Stimulated activated naive CD8-positive, alpha-beta T cell treated with anti-CD3 and anti-CD28 coated beads, Interleukin-15, Interleukin-2, amounts not matched to agents 100 U/mL and 50 U/mL, for 24 hours (primary cell): ENCODE data around the gene ARPC3.
"Not testable (repeated sequence)": the region's sequence is repeated elsewhere in the genome, so short reads cannot be mapped to it uniquely, and the experiment has no call there.

Experiments
- ATAC-seq: fragments of 150-1000 bp; cut with Tn5 transposase; one replicate; pipeline ENCODE4 v1.10.0; 2021
- DNase-seq: peaks from one replicate; pipeline ENCODE4 v3.0.0; 2021

ARPC3 gene

DNA sequence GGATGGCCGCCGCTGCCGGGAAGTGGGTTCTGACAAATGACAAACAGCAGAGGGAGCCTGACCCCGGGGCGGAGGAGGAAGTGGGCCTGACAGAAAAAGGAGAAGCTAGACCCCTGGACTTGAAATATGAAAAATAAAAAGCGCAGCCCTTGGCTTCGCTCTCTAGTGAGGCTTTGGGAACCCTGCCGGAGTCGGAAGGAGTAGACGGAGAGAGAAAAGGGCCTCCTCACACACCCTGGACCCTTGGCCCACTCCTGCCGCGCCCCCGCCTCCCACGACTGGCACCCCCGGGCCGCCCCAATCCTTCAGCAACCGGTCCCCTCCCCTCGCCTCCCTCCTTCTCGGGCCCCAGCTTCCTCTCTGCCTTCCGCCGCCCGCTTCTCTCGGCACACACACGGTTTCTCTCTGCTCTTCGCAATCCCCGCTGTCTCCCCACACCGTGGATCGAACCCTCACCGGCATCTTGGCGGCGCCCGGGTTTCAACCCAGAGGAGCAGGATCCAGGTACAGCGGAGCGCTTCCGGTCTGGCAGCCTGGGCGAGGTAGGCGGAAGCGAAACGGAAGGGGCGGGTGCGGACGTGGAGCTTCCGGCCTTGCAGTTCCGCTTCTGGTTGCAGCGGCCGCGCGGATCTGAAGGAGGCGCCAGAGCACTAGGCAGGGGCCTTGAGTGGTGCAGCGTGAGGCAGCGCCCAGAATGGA is at the start of gene ARPC3:
Gene ARPC3, minus strand, starts transcription at position 539 of the 699 bp plus-strand sequence. Its CDS starts 77 bp downstream, at position 462.
- ATAC-seq = peak; percentile 99

GRCh38 chr12:110498984-110499706 is 49.0 kb upstream of the ARPC3 start:
- ATAC-seq (no peak), DNase-seq (no peak)

More for the DNA sequence above, at the start of gene ARPC3:
- DNase-seq = peak; percentile 96

- ATAC-seq = no peak
- no peak for DNase-seq
Observed at GRCh38 chr12:110475426-110475825, 25.3 kb upstream of the ARPC3 start.

GRCh38 chr12:110468214-110469048 is 18.3 kb upstream of the ARPC3 start, which contains the start of the genes FAM216A and GPN3:
FAM216A (plus strand) TSS chr12:110468845; CDS start chr12:110468876, 31 bp downstream.
GPN3 (minus strand) TSS chr12:110468257; CDS start chr12:110468203, 54 bp downstream.
- DNase-seq = peak; percentile 94
- ATAC-seq = peak; percentile 81

DNA sequence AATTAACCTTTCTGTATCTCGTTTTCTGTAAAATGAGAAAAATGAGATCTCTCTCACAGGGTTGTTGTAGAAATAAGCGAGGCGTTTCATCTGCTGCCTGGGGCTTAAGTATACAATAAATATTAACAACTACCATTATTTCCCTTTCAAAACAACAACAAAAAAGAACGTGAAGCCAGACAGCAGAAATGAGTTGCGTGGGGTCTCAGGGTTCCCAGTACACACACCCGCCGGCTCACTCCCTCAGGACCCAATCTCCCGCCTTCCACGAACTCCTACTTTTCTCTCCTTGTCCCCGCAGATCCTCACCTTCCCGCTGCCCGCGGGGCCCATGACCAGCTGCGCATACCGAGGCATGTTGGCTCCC is 17.7 kb upstream of the ARPC3 start:
- DNase-seq (no peak), ATAC-seq (no peak)

DNA sequence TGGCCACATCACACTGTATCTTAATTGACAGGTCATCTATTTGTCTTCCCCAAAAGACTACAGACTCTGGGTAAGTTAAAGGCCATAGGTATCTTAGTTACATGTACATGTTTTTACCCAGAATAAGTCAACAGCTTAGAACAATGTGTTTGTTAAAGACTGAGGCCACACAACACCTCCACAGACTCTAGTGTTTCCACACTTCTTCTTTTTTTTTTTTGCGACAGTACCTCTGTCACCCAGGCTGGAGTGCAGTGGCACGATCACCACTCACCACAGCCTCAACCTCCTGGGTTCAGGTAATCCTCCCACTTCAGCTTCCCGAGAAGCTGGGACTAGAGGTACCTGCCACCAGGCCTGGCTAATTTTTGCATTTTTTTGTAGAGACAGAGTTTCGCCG is 16.7 kb upstream of the ARPC3 start:
- ATAC-seq (no peak), DNase-seq (no peak)

DNA sequence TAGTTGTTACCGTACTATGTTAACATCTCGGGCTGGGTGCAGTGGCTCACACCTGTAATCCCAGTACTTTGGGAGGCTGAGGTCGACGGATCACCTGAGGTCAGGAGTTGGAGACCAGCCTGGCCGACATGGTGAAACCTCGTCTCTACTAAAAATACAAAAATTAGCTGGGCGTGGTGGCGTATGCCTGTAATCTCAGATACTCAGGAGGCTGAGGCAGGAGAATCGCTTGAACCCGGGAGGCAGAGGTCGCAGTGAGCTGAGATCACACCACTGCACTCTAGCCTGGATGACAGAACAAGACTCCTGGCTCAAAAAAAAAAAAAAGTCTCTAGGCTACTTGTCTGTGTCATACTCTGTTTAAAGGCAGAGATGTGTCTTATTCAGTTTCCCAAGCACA is 15.6 kb upstream of the ARPC3 start:
- DNase-seq, ATAC-seq: not testable (repeated sequence)

DNA sequence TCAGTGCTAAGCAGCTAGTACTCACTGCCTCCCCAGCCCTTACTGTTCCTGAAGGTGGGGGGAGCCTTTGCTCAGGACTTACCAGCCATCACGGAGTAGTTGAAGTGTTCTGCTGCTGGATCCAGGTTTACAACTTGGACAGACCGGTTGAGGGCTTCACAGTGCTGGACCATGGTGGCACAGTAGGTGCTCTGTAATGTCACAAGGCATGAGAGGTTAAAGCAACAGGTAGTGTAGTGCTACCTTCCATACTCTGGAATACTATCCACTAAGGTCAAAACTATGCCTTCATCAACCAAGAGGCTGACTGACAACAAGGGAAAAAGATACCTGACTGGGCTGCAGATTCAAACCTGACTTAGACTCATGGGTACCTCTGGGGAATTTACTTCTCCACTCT is 14.9 kb upstream of the ARPC3 start:
- no peak for DNase-seq
- no peak for ATAC-seq

DNA sequence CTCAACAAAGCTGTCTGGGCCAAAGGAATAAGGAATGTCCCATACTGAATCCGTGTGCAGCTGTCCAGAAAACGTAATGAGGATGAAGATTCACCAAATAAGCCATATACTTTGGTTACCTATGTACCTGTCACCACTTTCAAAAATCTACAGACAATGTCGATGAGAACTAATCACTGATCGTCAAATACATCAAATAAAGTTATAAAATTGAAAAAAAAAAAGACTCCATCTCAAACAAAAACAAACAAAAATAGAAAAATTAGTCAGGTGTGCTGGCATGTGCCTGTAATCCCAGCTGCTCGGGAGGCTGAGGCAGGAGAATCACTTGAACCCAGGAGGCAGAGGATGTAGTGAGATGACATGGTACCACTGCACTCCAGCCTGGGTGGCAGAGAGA is 11.1 kb upstream of the ARPC3 start:
- not testable (repeated sequence) for DNase-seq

GRCh38 chr12:110458756-110459155 is 8.6 kb upstream of the ARPC3 start:
- DNase-seq (no peak), ATAC-seq (no peak)

More for the DNA sequence above, 11.1 kb upstream of the ARPC3 start:
- not testable (repeated sequence) for ATAC-seq

GRCh38 chr12:110453569-110454296 is 3.6 kb upstream of the ARPC3 start:
- DNase-seq = no peak
- ATAC-seq = no peak

- ATAC-seq (no peak), DNase-seq (no peak)
Observed at GRCh38 chr12:110451263-110451662, 1.1 kb upstream of the ARPC3 start.

DNA sequence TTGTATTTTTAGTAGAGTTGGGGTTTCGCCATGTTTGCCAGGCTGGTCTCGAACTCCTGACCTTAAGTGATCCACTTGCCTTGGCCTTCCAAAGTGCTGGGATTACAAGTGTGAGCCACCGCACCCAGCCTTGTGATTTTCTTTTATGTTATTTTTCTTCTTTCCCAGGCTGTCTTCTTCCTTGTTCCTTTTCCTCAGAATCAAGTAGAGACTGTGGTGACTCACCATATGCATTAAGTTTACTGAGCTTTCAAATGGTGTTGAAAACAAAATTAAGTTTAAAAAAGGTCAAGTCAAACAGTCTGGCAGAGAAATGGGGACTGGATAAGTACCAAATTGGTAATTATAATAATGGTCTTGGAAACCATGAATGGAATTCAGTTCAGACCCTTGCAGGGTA is 5.7 kb downstream of the ARPC3 start:
- DNase-seq (no peak), ATAC-seq (no peak)

DNA sequence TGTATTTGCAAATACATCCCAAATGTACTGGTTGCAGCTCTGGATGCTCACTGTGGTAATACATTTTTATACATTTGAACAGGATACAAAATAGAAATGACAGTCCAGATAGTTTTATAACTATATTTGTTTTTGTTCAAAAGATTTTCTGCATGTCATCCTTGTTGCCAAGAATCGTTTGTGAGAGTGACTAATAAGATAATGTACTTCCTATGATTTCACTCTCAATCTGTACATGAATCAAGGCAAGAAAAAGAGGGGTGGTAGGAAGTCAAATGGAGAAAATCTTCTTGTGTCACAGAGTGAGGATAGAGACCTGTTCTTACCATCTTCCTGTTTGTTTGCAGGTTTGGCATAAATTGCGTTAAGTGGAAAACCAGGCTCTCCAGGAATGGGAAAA is 13.9 kb downstream of the ARPC3 start:
- ATAC-seq (no peak), DNase-seq (no peak)

GRCh38 chr12:110431957-110432587 is 18.1 kb downstream of the ARPC3 start:
- peak; percentile 19 for DNase-seq
- no peak for ATAC-seq

GRCh38 chr12:110429676-110430075 is 20.5 kb downstream of the ARPC3 start:
- DNase-seq = not testable (repeated sequence)

DNA sequence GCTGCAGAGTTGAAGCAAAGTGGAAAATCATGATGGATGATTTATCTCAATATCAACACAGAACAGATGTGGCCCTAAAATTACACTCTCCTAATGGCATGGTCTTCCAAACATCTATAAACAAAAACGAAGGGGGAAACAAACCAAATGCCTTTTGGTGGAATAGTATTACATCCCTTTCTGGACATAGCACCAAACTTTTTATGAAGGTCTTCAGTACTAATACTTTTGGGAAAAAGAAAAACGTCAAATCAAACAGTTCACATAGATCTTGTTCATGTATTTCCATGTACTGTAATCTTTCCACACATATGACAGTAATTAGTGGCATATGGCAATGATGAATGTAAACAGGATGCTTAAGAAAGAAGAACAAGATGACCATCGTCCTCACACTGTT is 23.7 kb downstream of the ARPC3 start:
- DNase-seq = no peak
- ATAC-seq = no peak

More at GRCh38 chr12:110429676-110430075, 20.5 kb downstream of the ARPC3 start:
- ATAC-seq = not testable (repeated sequence)

- DNase-seq = no peak
- no peak for ATAC-seq
Observed at GRCh38 chr12:110424237-110424636, 25.9 kb downstream of the ARPC3 start.

DNA sequence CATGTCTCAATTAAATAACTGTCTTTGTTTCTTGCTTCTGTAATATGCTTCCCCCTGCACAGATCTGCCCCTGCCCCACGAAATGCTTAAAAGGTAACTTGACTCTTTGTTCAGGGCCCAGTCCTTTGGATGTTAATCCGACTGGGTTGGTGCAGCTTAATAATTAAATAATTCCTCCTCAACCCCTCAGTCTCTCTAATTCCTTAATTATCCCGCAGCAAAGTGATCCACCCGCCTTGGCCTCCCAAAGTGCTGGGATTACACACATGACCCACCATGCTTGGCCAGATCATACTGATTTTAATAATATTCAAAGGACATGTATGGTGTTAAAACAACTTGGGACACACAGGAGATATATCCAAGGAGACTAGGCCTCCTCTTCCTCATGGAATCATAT is 28.4 kb downstream of the ARPC3 start:
- DNase-seq (no peak), ATAC-seq (no peak)

DNA sequence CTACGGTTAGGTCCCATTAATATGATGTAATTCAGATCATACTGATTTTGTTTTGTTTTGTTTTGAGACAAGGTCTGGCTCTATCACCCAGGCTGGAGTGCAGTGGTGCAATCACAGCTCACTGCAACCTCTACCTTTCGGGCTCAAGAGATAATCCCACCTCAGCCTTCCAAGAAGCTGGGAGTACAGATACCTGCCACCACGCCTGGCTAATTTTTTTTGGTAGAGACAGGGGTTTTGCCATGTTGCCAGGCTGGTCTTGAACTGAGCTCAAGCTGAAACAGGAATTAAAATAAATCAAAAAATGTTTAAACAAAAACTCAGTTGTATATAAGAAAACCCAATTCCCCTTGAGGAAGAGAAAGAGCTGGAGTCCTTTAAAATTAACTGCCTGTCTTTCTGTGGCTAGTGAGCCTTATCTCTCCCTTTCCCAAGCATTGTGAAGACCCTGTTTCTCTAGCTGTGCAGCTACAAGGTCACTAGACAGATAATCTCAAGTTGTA is 28.9 kb downstream of the ARPC3 start:
- ATAC-seq (no peak), DNase-seq (no peak)

DNA sequence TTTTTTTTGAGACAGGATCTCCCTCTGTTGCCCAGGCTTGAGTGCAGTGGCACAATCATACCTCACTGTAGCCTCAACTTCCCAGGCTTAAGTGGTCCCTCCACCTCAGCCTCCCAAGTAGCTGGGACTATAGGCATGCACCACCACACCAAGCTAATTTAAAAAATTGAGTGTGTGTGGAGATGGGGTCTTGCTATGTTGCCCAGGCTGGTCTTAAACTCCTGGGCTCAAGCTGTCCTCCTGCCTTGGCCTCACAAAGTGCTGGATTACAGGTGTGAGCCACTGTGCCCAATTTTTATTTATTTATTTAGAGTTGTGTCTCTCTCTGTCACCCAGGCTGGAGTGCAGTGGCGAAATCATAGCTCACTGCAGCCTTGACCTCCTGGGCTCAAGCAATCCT is 29.5 kb downstream of the ARPC3 start:
- not testable (repeated sequence) for DNase-seq, ATAC-seq
